Measurements from ENCODE around the gene TRIL. TPM values are rescaled to one million over a fixed set of nuclear protein-coding genes. Genes with fewer than 3 reads are reported as not detected.

Gene TRIL
- total RNA-seq, 1 experiment from 2014 or later, result 3.0 TPM

- TF ChIP-seq ZNF423 (CRISPR knock-in tag; IDR thresholded peaks at IDR 0.05), result no peak
These were observed 22.5 kb upstream of the TRIL start (continued) for GRCh38 chr7:28980451-28981160.

- no peak overlapping the region for H3K27ac Mint-ChIP-seq
- TF ChIP-seq CDX4 (CRISPR knock-in tag; IDR thresholded peaks at IDR 0.05; ENCODE audit: borderline replicate concordance) (no peak), NFATC4 (CRISPR knock-in tag; IDR thresholded peaks at IDR 0.05) (no peak), OVOL2 (CRISPR knock-in tag; IDR thresholded peaks at IDR 0.05; ENCODE audit: borderline replicate concordance) (no peak), AFF4 (CRISPR knock-in tag; IDR thresholded peaks at IDR 0.05; ENCODE audit: borderline replicate concordance) (no peak), ETV6 (CRISPR knock-in tag; IDR thresholded peaks at IDR 0.05) (no peak)
- TF ChIP-seq, protein P1, sequence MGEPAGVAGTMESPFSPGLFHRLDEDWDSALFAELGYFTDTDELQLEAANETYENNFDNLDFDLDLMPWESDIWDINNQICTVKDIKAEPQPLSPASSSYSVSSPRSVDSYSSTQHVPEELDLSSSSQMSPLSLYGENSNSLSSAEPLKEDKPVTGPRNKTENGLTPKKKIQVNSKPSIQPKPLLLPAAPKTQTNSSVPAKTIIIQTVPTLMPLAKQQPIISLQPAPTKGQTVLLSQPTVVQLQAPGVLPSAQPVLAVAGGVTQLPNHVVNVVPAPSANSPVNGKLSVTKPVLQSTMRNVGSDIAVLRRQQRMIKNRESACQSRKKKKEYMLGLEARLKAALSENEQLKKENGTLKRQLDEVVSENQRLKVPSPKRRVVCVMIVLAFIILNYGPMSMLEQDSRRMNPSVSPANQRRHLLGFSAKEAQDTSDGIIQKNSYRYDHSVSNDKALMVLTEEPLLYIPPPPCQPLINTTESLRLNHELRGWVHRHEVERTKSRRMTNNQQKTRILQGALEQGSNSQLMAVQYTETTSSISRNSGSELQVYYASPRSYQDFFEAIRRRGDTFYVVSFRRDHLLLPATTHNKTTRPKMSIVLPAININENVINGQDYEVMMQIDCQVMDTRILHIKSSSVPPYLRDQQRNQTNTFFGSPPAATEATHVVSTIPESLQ (CRISPR knock-in tag; IDR thresholded peaks at IDR 0.05), result no peak
- ATAC-seq (peak; percentile 49), DNase-seq (ENCODE audit: low spot score) (no peak)
- no peaks in the 10 kb centered on the region for H3K36me3 Mint-ChIP-seq
- POLR2A ChIA-PET, result no interaction called here
- H3K4me1 Mint-ChIP-seq, result peaks cover 38% of the 10 kb centered on the region
- CTCF ChIA-PET, result interaction anchor here (0.9 to 4.5 kb wide), 8 partner anchors 11 to 127 kb away, joined by 3 to 42 read pairs (median 5); partner anchors contain the start of gene TRIL
- no peak overlapping the region for H3K4me3 Mint-ChIP-seq
- no peaks in the 10 kb centered on the region for H3K27me3 Mint-ChIP-seq (ENCODE audit: low read depth)
- H3K9me3 Mint-ChIP-seq, result no peaks in the 10 kb centered on the region
These were observed 21.6 kb upstream of the TRIL start for GRCh38 chr7:28979776-28980175.

DNA sequence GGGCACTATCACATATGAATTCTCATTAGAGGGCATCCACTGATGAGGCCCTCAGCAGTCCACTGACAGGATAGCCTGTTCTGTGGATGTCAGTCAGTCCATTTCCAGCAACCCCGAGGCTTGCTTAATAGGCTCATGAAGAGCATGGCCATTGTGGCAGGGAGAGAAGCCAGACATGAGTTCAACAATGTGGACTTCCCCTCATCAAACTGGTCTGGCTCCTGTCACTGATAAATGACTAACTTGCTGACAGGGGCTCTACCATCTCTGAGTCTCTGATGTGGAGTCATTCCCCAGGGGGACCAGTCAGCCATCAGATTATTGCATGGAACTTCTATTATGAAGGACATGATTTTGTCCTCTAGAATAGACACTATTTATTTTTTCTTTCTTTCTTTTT is 19.8 kb upstream of the TRIL start:
- CTCF ChIA-PET, result no interaction called here
- TF ChIP-seq ZNF416 (CRISPR knock-in tag; IDR thresholded peaks at IDR 0.05), result no peak
- TF ChIP-seq, protein P2, sequence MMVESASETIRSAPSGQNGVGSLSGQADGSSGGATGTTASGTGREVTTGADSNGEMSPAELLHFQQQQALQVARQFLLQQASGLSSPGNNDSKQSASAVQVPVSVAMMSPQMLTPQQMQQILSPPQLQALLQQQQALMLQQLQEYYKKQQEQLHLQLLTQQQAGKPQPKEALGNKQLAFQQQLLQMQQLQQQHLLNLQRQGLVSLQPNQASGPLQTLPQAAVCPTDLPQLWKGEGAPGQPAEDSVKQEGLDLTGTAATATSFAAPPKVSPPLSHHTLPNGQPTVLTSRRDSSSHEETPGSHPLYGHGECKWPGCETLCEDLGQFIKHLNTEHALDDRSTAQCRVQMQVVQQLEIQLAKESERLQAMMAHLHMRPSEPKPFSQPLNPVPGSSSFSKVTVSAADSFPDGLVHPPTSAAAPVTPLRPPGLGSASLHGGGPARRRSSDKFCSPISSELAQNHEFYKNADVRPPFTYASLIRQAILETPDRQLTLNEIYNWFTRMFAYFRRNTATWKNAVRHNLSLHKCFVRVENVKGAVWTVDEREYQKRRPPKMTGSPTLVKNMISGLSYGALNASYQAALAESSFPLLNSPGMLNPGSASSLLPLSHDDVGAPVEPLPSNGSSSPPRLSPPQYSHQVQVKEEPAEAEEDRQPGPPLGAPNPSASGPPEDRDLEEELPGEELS (CRISPR knock-in tag; IDR thresholded peaks at IDR 0.05), result no peak
- no peak for TF ChIP-seq FOXJ3 (CRISPR knock-in tag; IDR thresholded peaks at IDR 0.05; ENCODE audit: borderline replicate concordance)
- TF ChIP-seq, protein P3, sequence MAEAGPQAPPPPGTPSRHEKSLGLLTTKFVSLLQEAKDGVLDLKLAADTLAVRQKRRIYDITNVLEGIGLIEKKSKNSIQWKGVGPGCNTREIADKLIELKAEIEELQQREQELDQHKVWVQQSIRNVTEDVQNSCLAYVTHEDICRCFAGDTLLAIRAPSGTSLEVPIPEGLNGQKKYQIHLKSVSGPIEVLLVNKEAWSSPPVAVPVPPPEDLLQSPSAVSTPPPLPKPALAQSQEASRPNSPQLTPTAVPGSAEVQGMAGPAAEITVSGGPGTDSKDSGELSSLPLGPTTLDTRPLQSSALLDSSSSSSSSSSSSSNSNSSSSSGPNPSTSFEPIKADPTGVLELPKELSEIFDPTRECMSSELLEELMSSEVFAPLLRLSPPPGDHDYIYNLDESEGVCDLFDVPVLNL (CRISPR knock-in tag; IDR thresholded peaks at IDR 0.05; ENCODE audit: borderline replicate concordance, low read depth), result no peak
- TF ChIP-seq, protein P4, sequence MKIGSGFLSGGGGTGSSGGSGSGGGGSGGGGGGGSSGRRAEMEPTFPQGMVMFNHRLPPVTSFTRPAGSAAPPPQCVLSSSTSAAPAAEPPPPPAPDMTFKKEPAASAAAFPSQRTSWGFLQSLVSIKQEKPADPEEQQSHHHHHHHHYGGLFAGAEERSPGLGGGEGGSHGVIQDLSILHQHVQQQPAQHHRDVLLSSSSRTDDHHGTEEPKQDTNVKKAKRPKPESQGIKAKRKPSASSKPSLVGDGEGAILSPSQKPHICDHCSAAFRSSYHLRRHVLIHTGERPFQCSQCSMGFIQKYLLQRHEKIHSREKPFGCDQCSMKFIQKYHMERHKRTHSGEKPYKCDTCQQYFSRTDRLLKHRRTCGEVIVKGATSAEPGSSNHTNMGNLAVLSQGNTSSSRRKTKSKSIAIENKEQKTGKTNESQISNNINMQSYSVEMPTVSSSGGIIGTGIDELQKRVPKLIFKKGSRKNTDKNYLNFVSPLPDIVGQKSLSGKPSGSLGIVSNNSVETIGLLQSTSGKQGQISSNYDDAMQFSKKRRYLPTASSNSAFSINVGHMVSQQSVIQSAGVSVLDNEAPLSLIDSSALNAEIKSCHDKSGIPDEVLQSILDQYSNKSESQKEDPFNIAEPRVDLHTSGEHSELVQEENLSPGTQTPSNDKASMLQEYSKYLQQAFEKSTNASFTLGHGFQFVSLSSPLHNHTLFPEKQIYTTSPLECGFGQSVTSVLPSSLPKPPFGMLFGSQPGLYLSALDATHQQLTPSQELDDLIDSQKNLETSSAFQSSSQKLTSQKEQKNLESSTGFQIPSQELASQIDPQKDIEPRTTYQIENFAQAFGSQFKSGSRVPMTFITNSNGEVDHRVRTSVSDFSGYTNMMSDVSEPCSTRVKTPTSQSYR (CRISPR knock-in tag; IDR thresholded peaks at IDR 0.05), result no peak
- no peak for TF ChIP-seq ELF4 (CRISPR knock-in tag; IDR thresholded peaks at IDR 0.05; ENCODE audit: low read depth)
- TF ChIP-seq ZNF232 (CRISPR knock-in tag; IDR thresholded peaks at IDR 0.05), result no peak
- TF ChIP-seq USF2 (CRISPR knock-in tag; IDR thresholded peaks at IDR 0.05), result no peak

More for the DNA sequence above, 19.8 kb upstream of the TRIL start:
- Mint-ChIP-seq H3K36me3 (no peaks in the 10 kb centered on the region), H3K4me3 (no peak overlapping the region), H3K27ac (no peak overlapping the region), H3K4me1 (peaks cover 26% of the 10 kb centered on the region), H3K27me3 (ENCODE audit: low read depth) (no peaks in the 10 kb centered on the region; the same call in 1 of the 2 replicates), H3K9me3 (peaks cover 10% of the 10 kb centered on the region)
- ATAC-seq (no peak), DNase-seq (ENCODE audit: low spot score) (no peak)
- POLR2A ChIA-PET, result no interaction called here
